Activated CD4-positive, alpha-beta T cell treated with anti-CD3 and anti-CD28 coated beads, Interleukin-2, Interleukin-4, amounts not matched to agents 100 ng/mL and 50 ng/mL, durations not matched to agents 16 hours and 8 hours (primary cell): ENCODE measurements around the gene NTRK2.

Experiments
- DNase-seq: peaks from one replicate; pipeline ENCODE4 v3.0.0-alpha.2; 2020; ENCODE audit warnings: low spot score

NTRK2 gene

GRCh38 chr9:84681516-84682285 lies 12.2 kb downstream of the NTRK2 start:
- DNase-seq = no peak

- DNase-seq = no peak
These were observed 16.5 kb downstream of the NTRK2 start for GRCh38 chr9:84686068-84686467.

GRCh38 chr9:84688956-84689355 lies 19.4 kb downstream of the NTRK2 start:
- DNase-seq = no peak

- DNase-seq = no peak
These were observed 22.1 kb downstream of the NTRK2 start for GRCh38 chr9:84691634-84692033.

- no peak for DNase-seq
These were observed 24.7 kb downstream of the NTRK2 start for GRCh38 chr9:84694248-84694647.

- DNase-seq = no peak
These were observed 27.5 kb downstream of the NTRK2 start for GRCh38 chr9:84697042-84697441.

- DNase-seq = peak; percentile 64
These were observed 28.1 kb downstream of the NTRK2 start for GRCh38 chr9:84697509-84698114.

GRCh38 chr9:84698323-84698722 lies 28.8 kb downstream of the NTRK2 start:
- no peak for DNase-seq

- DNase-seq = no peak
These were observed 30.5 kb downstream of the NTRK2 start for GRCh38 chr9:84699984-84700383.

GRCh38 chr9:84701801-84702200 lies 32.3 kb downstream of the NTRK2 start:
- no peak for DNase-seq

- no peak for DNase-seq
These were observed 32.9 kb downstream of the NTRK2 start for GRCh38 chr9:84702471-84702870.

- DNase-seq = no peak
These were observed 34.3 kb downstream of the NTRK2 start for GRCh38 chr9:84703793-84704192.

- DNase-seq = no peak
These were observed 35.6 kb downstream of the NTRK2 start for GRCh38 chr9:84705128-84705527.

GRCh38 chr9:84708400-84708799 lies 38.9 kb downstream of the NTRK2 start:
- DNase-seq = no peak

GRCh38 chr9:84709056-84709455 lies 39.5 kb downstream of the NTRK2 start:
- no peak for DNase-seq

- no peak for DNase-seq
These were observed 41.3 kb downstream of the NTRK2 start for GRCh38 chr9:84710701-84711397.

GRCh38 chr9:84711398-84711777 lies 41.9 kb downstream of the NTRK2 start:
- DNase-seq = no peak

GRCh38 chr9:84711936-84712335 lies 42.4 kb downstream of the NTRK2 start:
- peak; percentile 9 for DNase-seq

GRCh38 chr9:84716217-84716616 lies 46.7 kb downstream of the NTRK2 start:
- no peak for DNase-seq

GRCh38 chr9:84718476-84718875 lies 48.9 kb downstream of the NTRK2 start:
- DNase-seq = no peak

GRCh38 chr9:84722388-84722989 lies 53.0 kb downstream of the NTRK2 start:
- DNase-seq = no peak

- no peak for DNase-seq
These were observed 53.9 kb downstream of the NTRK2 start for GRCh38 chr9:84723426-84723825.

GRCh38 chr9:84731696-84732095 lies 62.2 kb downstream of the NTRK2 start:
- DNase-seq = no peak
